ENCODE results near the gene C2CD2.

C2CD2 gene

DNA sequence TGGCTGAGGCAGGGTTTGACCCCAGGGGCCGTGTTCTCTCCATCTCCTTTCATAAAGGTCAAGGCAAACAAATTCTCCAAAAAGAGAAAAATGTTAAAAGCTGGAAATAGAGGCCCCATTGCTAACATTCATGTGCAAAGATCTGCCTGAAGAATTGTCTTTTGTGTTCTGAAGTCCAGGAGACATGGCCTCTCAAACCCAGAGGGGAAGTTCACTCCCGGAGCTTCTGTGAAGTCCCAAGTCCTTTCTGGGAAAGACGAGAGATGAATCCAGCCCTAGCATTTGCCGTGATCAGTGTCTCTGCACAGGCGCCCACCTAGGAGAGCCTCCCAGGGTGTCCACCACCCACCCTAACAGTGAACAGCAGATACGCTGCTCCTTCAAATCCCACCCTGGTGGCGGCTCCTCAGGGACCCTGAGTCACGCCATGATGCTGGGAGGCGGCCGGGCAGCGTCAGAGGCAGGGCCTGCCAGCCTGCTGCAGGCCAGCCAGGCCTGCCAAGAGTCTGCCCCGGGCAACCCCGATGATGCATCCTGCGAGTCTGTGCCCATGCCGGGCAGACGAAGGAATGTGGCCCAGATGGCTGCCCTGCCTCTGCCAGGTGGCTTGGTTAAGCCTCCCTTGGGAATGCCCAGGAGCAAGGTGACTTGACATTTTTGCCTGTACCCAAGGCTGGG lies 5.2 kb upstream of the C2CD2 start:
- peak; percentile 81 for DNase-seq (ENCODE audit: low read depth)
- TF ChIP-seq, protein P1, sequence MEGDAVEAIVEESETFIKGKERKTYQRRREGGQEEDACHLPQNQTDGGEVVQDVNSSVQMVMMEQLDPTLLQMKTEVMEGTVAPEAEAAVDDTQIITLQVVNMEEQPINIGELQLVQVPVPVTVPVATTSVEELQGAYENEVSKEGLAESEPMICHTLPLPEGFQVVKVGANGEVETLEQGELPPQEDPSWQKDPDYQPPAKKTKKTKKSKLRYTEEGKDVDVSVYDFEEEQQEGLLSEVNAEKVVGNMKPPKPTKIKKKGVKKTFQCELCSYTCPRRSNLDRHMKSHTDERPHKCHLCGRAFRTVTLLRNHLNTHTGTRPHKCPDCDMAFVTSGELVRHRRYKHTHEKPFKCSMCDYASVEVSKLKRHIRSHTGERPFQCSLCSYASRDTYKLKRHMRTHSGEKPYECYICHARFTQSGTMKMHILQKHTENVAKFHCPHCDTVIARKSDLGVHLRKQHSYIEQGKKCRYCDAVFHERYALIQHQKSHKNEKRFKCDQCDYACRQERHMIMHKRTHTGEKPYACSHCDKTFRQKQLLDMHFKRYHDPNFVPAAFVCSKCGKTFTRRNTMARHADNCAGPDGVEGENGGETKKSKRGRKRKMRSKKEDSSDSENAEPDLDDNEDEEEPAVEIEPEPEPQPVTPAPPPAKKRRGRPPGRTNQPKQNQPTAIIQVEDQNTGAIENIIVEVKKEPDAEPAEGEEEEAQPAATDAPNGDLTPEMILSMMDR (IDR thresholded peaks at IDR 0.05; ENCODE audit: insufficient read depth, low read depth, low read length, missing control alignments): no peak
- no peak overlapping the region for H3K4me3 ChIP-seq (ENCODE audit: low read length)

DNA sequence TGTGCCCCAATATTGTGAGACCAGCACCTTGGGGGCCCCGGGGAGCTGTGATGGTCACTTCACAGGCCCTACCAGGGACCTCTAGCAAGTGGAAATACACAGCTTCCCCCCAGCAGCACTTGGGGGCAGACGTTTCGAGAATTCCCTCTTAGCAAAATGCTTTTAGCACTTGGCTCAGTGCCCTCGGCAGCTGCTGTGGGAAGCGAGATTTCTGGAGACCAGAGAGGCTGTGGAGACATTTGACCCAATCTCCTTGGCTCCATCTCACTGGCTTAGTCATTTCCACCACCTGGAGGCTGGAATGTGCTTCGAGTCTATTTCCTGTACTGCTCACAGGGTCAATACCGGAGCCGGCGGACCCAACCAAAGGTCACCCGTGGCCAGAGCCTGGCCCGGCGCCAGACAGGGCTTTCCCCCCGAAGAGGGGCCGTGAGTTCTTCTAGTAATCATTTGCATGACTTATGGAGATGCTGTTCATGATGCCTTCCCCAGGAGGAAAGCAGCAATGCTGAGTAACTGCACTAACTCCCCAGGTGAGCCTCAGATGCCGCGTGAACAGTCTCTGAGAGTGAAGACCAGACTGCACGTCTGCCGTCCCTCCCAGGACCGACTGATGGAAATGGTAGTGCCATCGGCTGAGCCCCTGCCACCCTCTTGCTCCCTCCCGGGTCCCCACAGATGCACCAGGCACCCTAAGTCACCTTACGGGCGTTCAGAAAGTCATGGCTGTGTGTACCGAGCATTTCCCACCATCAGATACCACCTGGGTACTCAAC lies 4.4 kb upstream of the C2CD2 start:
- DNase-seq (ENCODE audit: low read depth): peak; percentile 74
- no peak overlapping the region for H3K4me3 ChIP-seq (ENCODE audit: low read length)
- TF ChIP-seq, protein P1 (IDR thresholded peaks at IDR 0.05; ENCODE audit: insufficient read depth, low read depth, low read length, missing control alignments): peak; percentile 42

DNA sequence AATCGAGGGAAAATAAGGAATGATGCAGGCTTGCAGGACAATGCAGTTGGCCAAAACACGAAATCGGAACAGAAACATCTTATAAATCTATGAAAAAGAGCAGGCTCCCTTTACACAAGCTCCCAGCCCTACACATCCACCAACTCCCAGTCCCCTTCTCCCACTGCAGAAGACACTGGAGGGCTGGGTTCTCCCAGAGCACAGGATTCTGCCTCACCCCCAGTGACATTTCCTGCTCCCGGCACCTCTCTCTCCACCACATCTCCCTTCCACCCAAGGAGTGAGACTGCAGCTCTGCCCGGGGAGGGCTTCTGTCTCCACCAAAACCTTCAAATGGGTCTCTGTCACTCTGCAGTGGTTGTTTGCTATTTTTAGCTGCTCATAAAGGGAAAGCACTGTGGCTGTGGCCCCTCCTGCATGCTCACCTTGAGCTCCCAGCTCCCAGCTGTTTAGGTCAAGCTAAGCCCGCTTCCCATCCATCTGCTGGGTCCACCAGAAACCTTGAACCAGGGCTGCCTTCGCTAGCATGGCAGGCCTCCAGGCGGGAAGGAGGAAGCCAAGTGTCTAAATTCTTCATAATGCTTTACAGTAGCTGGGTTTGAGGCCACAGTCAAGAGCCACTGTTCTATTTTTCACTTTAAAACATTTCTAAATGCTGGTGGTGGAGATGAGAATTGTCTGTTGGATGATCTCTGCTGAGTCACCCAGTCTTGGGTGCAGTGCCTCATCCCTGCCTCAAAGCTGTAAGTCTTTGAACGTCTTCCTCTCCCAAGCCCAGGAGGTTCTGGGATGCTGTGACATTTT lies 3.3 kb upstream of the C2CD2 start:
- TF ChIP-seq, protein P1 (IDR thresholded peaks at IDR 0.05; ENCODE audit: insufficient read depth, low read depth, low read length, missing control alignments): peak; percentile 7
- DNase-seq (ENCODE audit: low read depth): peak; percentile 63
- H3K4me3 ChIP-seq (ENCODE audit: low read length): no peak overlapping the region

DNA sequence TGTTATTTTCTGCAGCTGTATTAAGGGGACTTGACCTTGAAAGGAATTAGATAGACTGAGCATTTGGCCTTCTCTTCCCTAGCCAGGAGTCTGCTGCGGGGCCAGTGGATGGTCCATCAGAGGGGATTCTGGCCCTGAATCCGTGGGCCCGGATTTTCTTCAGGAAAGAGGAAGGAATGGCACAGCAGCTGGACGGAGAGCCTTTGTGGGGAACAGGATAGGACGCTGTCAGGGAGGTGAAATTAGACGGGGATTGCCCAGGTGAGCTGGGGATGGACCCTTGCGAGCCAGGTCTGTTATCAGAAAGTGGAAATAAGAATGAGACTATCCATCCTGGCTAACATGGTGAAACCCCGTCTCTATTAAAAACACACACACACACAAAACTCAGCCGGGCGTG lies 1.7 kb upstream of the C2CD2 start:
- TF ChIP-seq, protein P1 (IDR thresholded peaks at IDR 0.05; ENCODE audit: insufficient read depth, low read depth, low read length, missing control alignments): no peak
- no peak for DNase-seq (ENCODE audit: low read depth)
- no peak overlapping the region for H3K4me3 ChIP-seq (ENCODE audit: low read length)

DNA sequence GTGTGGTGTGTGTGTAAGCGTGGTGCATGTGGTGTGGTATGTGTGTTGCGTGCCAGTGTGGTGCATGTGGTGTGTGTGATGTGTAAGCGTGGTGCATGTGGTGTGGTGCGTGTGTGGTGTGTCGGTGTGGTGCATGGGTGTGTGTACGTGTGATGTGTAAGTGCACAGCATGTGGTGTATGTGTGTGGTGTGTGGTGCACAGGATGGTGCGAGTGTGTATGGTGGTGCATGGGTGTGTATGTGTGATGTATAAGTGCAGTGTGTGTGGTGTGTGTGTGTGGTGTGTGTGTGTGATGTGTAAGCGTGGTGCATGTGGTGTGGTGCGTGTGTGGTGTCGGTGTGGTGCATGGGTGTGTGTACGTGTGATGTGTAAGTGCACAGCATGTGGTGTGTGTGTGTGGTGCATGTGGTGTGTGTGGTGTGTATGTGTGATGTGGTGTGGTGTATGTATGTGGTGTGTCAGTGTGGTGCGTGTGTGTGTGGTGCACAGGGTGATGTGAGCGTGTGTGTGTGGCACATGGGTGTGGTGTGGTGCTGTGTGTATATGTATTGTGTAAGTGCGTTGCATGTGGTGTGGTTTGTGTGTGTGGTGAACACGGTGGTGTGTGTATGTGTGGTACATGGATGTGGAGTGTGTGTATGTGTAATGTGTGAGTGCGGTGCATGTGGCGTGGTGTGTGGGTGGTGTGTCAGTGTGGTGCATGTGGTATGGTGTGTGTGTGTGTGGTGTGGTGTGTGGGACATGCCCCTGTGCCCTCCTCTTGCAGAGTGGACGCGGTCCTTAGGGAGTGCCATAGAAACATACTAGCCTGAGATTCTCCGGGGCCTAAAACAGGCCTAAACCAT lies 1.1 kb upstream of the C2CD2 start:
- DNase-seq (ENCODE audit: low read depth): no peak
- H3K4me3 ChIP-seq (ENCODE audit: low read length): no peak overlapping the region
- TF ChIP-seq, protein P1 (IDR thresholded peaks at IDR 0.05; ENCODE audit: insufficient read depth, low read depth, low read length, missing control alignments): no peak

DNA sequence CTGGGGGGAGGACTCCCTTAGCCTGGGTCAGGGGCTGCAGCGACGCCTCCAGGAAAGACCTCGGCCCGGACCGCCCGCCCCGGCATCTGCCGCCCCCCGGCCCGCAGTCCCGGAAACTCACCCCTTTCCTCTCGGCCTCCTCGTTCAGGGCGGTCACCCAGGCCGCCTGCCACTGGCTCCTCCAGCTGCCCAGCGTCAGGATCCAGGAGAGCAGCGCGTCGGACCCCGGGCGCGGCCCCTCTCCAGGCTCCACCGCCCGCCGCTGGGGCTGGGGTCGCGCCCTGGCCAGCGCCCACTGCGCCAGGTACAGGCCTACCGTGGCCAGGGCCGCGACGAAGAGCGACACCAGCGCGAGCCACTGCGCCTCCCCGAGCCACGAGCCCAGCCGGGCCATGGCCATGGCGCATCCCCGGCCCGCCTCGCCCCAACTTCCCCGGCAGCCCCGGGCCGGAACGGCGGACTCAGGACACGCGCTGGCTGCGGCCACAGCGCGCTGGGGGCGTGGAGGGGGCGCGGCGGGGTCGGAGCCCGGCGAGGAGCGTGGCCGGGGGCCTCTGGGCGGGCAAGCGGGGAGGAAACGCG lies 478 bp downstream of the C2CD2 start:
- H3K4me3 ChIP-seq (ENCODE audit: low read length): peak overlapping the region; percentile 43
- DNase-seq (ENCODE audit: low read depth): no peak
- TF ChIP-seq, protein P1 (IDR thresholded peaks at IDR 0.05; ENCODE audit: insufficient read depth, low read depth, low read length, missing control alignments): no peak
